A549 (cell line): Measurements from ENCODE around the gene KLRK1.

Source experiments
- CHD2 ChIP-seq: fragments of 150-350 bp; IDR thresholded peaks from 2 replicates; pipeline ENCODE4 v1.6.1; 2014; ENCODE audit warnings: low read length; ENCODE audit not compliant: partially characterized antibody
- CTCF ChIP-seq: fragments of >200 bp; sonication (Bioruptor Twin); formaldehyde crosslinking; IDR thresholded peaks from 3 replicates; pipeline ENCODE4 v1.5.1; 2016
- EP300 ChIP-seq, 2 experiments: fragments of >200 bp; sonication (Bioruptor Twin); formaldehyde crosslinking; IDR thresholded peaks; 2 replicates in 1 of 2; 3 replicates in 1 of 2; pipeline ENCODE4 v1.6.1; 2016 to 2017

- no peak for TF ChIP-seq EP300 (IDR thresholded peaks at IDR 0.05)
- no peak for TF ChIP-seq CTCF
- TF ChIP-seq CHD2 = no peak
Measured at GRCh38 chr12:10374624-10375018, 15.2 kb downstream of the KLRK1 start.
